CD8-positive, alpha-beta memory T cell (primary cell): ENCODE measurements around the gene CFAP20DC. TPM values are rescaled to one million over a fixed set of nuclear protein-coding genes. Genes with fewer than 3 reads are reported as not detected.
"Not testable (repeated sequence)": the region's sequence is repeated elsewhere in the genome, so short reads cannot be mapped to it uniquely, and the experiment has no call there.

Source experiments
- CTCF ChIA-PET: fragments of 350-600 bp; sonication (Branson Sonifier 250); formaldehyde crosslinking; loops from one replicate; lab custom pipeline; 2021; ENCODE audit warnings: antibody characterized with exemption; lab: Charles Lee
- POLR2A ChIA-PET: fragments of 350-600 bp; sonication (Branson Sonifier 250); formaldehyde crosslinking; loops from one replicate; lab custom pipeline; 2021; ENCODE audit warnings: antibody characterized with exemption; lab: Charles Lee
- DNase-seq, 5 donors: peaks; one replicate each; pipeline versions ENCODE4 v3.0.0 to v3.0.0-alpha.2; 2020 to 2022; ENCODE audit warnings: mixed read lengths in 1 of 5
- H3K27ac ChIP-seq: one replicate; pipeline ENCODE4 v1.7.0; 2013; ENCODE audit warnings: low read depth, mild to moderate bottlenecking, low read length, moderate library complexity
- H3K27me3 ChIP-seq: 2 replicates; pipeline ENCODE4 v1.7.0; 2013; ENCODE audit warnings: low read length, mild to moderate bottlenecking; ENCODE audit not compliant: insufficient read depth, poor library complexity, severe bottlenecking
- H3K36me3 ChIP-seq: 2 replicates; pipeline ENCODE4 v1.7.0; 2013; ENCODE audit warnings: mild to moderate bottlenecking, low read length, moderate library complexity; ENCODE audit not compliant: insufficient read depth
- H3K4me1 ChIP-seq: 2 replicates; pipeline ENCODE4 v1.7.0; 2013; ENCODE audit warnings: mild to moderate bottlenecking, low read length, moderate library complexity; ENCODE audit not compliant: insufficient read depth
- H3K4me3 ChIP-seq: 2 replicates; pipeline ENCODE4 v1.7.0; 2013; ENCODE audit warnings: mild to moderate bottlenecking, low read length
- H3K9me3 ChIP-seq: 2 replicates; pipeline ENCODE4 v1.7.0; 2013; ENCODE audit warnings: mild to moderate bottlenecking, low read length
- H3K27ac Mint-ChIP-seq, 8 donors: one replicate each; pipeline ENCODE4 v1.8.0; 2020 to 2021; ENCODE audit warnings: mixed read lengths in 8 of 8, mild to moderate bottlenecking in 6 of 8, inconsistent platforms in 3 of 8, moderate library complexity in 3 of 8
- H3K27me3 Mint-ChIP-seq, 2 donors: one replicate each; pipeline ENCODE4 v1.8.0; 2020 to 2021; ENCODE audit warnings: mixed read lengths in 2 of 2, mild to moderate bottlenecking in 1 of 2, moderate library complexity in 1 of 2
- H3K36me3 Mint-ChIP-seq, 3 donors: one replicate each; pipeline ENCODE4 v1.8.0; 2020 to 2021; ENCODE audit warnings: mixed read lengths in 3 of 3, inconsistent platforms in 1 of 3, mild to moderate bottlenecking in 1 of 3
- H3K4me1 Mint-ChIP-seq, 3 donors: one replicate each; pipeline ENCODE4 v1.8.0; 2020 to 2021; ENCODE audit warnings: mixed read lengths in 3 of 3, inconsistent platforms in 1 of 3, mild to moderate bottlenecking in 1 of 3
- H3K4me3 Mint-ChIP-seq, 7 donors: one replicate each; pipeline ENCODE4 v1.8.0; 2020 to 2021; ENCODE audit warnings: mixed read lengths in 7 of 7, mild to moderate bottlenecking in 6 of 7, moderate library complexity in 4 of 7, inconsistent platforms in 2 of 7
- H3K9me3 Mint-ChIP-seq, 5 donors: one replicate each; pipeline ENCODE4 v1.8.0; 2020 to 2022; ENCODE audit warnings: mixed read lengths in 5 of 5, mild to moderate bottlenecking in 3 of 5, moderate library complexity in 2 of 5, inconsistent platforms in 1 of 5
- polyA plus RNA-seq: library from polyadenylated mRNA; unstranded; fragments of 300-500 nt; fragmentation: Illumina TruSeq; gene quantifications from one replicate; pipeline ENCODE4 v1.2.3, GENCODE V29; 2021
- total RNA-seq, 2 experiments: library from RNA; stranded (reverse); gene quantifications; one replicate each; pipeline ENCODE4 v1.2.3, GENCODE V29; 2021

The CFAP20DC gene
- total and polyA plus RNA-seq, 3 experiments from 2014 or later = 1.00 to 1.8 TPM; not detected in 1

GRCh38 chr3:58988041-58988440 is 61.8 kb downstream of the CFAP20DC start:
- POLR2A ChIA-PET = no interaction called here
- Histone ChIP-seq H3K4me3 (no peak overlapping the region), H3K9me3 (no peaks in the 10 kb centered on the region), H3K36me3 (no peaks in the 10 kb centered on the region), H3K4me1 (no peaks in the 10 kb centered on the region), H3K27ac (no peak overlapping the region), H3K27me3 (no peaks in the 10 kb centered on the region)
- Mint-ChIP-seq H3K9me3 (peaks cover 0 to 3% (median 0%) of the 10 kb centered on the region in 5 donors), H3K4me1 (no peaks in the 10 kb centered on the region), H3K4me3 (no peak overlapping the region), H3K27me3 (peaks cover 4% of the 10 kb centered on the region in 2 donors), H3K36me3 (no peaks in the 10 kb centered on the region), H3K27ac (no peak overlapping the region)
- DNase-seq = no peak
- CTCF ChIA-PET = no interaction called here

- Mint-ChIP-seq H3K27me3 (peaks cover 4% of the 10 kb centered on the region in 2 donors), H3K36me3 (no peaks in the 10 kb centered on the region), H3K4me3 (no peak overlapping the region), H3K27ac (no peak overlapping the region), H3K4me1 (no peaks in the 10 kb centered on the region), H3K9me3 (peaks cover 0 to 3% (median 0%) of the 10 kb centered on the region in 5 donors)
- CTCF ChIA-PET = interaction anchor here (1.0 to 1.2 kb wide), 2 partner anchors 11 to 18 kb away, joined by 3 read pairs; no protein-coding TSS in a partner anchor
- Histone ChIP-seq H3K27me3 (no peaks in the 10 kb centered on the region), H3K27ac (no peak overlapping the region), H3K9me3 (no peaks in the 10 kb centered on the region), H3K4me3 (no peak overlapping the region), H3K4me1 (no peaks in the 10 kb centered on the region), H3K36me3 (no peaks in the 10 kb centered on the region)
- DNase-seq = no peak
- POLR2A ChIA-PET = no interaction called here
Measured at GRCh38 chr3:58986654-58987053, 63.2 kb downstream of the CFAP20DC start.

- Histone ChIP-seq H3K4me1 (no peaks in the 10 kb centered on the region), H3K27ac (no peak overlapping the region), H3K9me3 (no peaks in the 10 kb centered on the region), H3K4me3 (no peak overlapping the region), H3K36me3 (no peaks in the 10 kb centered on the region), H3K27me3 (no peaks in the 10 kb centered on the region)
- ChIA-PET POLR2A (no interaction called here), CTCF (no interaction called here)
- DNase-seq = no peak
- Mint-ChIP-seq H3K4me3 (no peak overlapping the region), H3K4me1 (no peaks in the 10 kb centered on the region), H3K27ac (no peak overlapping the region), H3K27me3 (no peaks in the 10 kb centered on the region), H3K9me3 (peaks cover 0 to 4% (median 0%) of the 10 kb centered on the region in 5 donors), H3K36me3 (no peaks in the 10 kb centered on the region)
Measured at GRCh38 chr3:58979840-58980239, 70.0 kb downstream of the CFAP20DC start.

GRCh38 chr3:58973796-58974195 is 76.0 kb downstream of the CFAP20DC start:
- DNase-seq = no peak
- Histone ChIP-seq H3K4me3 (no peak overlapping the region), H3K27me3 (no peaks in the 10 kb centered on the region), H3K4me1 (no peaks in the 10 kb centered on the region), H3K9me3 (no peaks in the 10 kb centered on the region), H3K27ac (no peak overlapping the region), H3K36me3 (no peaks in the 10 kb centered on the region)
- POLR2A ChIA-PET = no interaction called here
- no peaks in the 10 kb centered on the region for H3K27me3 Mint-ChIP-seq
- no peaks in the 10 kb centered on the region for H3K36me3 Mint-ChIP-seq
- no peak overlapping the region for H3K4me3 Mint-ChIP-seq
- H3K27ac Mint-ChIP-seq = no peak overlapping the region
- H3K9me3 Mint-ChIP-seq = peaks cover 0 to 4% (median 0%) of the 10 kb centered on the region in 5 donors
- CTCF ChIA-PET = no interaction called here
- H3K4me1 Mint-ChIP-seq = no peaks in the 10 kb centered on the region

GRCh38 chr3:58967866-58968265 is 82.0 kb downstream of the CFAP20DC start:
- H3K4me3 ChIP-seq, H3K27ac ChIP-seq, CTCF ChIA-PET, H3K4me1 Mint-ChIP-seq, H3K4me1 ChIP-seq, POLR2A ChIA-PET, H3K4me3 Mint-ChIP-seq, H3K27ac Mint-ChIP-seq, H3K27me3 Mint-ChIP-seq, H3K36me3 ChIP-seq, H3K27me3 ChIP-seq, DNase-seq, H3K9me3 Mint-ChIP-seq, H3K9me3 ChIP-seq, H3K36me3 Mint-ChIP-seq: not testable (repeated sequence)

GRCh38 chr3:58965865-58966264 is 84.0 kb downstream of the CFAP20DC start:
- H3K27ac ChIP-seq = no peak overlapping the region
- H3K36me3 Mint-ChIP-seq = no peaks in the 10 kb centered on the region
- ChIA-PET POLR2A (no interaction called here), CTCF (no interaction called here)
- no peaks in the 10 kb centered on the region for H3K27me3 ChIP-seq
- H3K4me3 Mint-ChIP-seq = no peak overlapping the region
- DNase-seq = no peak
- no peaks in the 10 kb centered on the region for H3K9me3 ChIP-seq
- H3K4me1 ChIP-seq = no peaks in the 10 kb centered on the region
- no peaks in the 10 kb centered on the region for H3K27me3 Mint-ChIP-seq
- no peak overlapping the region for H3K27ac Mint-ChIP-seq
- no peak overlapping the region for H3K4me3 ChIP-seq
- peaks cover 0 to 3% (median 0%) of the 10 kb centered on the region in 5 donors for H3K9me3 Mint-ChIP-seq
- H3K36me3 ChIP-seq = no peaks in the 10 kb centered on the region
- H3K4me1 Mint-ChIP-seq = no peaks in the 10 kb centered on the region

- no peaks in the 10 kb centered on the region for H3K36me3 Mint-ChIP-seq
- POLR2A ChIA-PET = no interaction called here
- H3K27me3 ChIP-seq = no peaks in the 10 kb centered on the region
- no peak for DNase-seq
- no peak overlapping the region for H3K4me3 Mint-ChIP-seq
- H3K9me3 ChIP-seq = no peaks in the 10 kb centered on the region
- no peaks in the 10 kb centered on the region for H3K27me3 Mint-ChIP-seq
- no peaks in the 10 kb centered on the region for H3K4me1 ChIP-seq
- CTCF ChIA-PET = no interaction called here
- H3K36me3 ChIP-seq = no peaks in the 10 kb centered on the region
- H3K9me3 Mint-ChIP-seq = peaks cover 0 to 3% (median 0%) of the 10 kb centered on the region in 5 donors
- no peak overlapping the region for H3K4me3 ChIP-seq
- H3K27ac ChIP-seq = no peak overlapping the region
- no peaks in the 10 kb centered on the region for H3K4me1 Mint-ChIP-seq
- H3K27ac Mint-ChIP-seq = no peak overlapping the region
Measured at GRCh38 chr3:58963928-58964503, 85.8 kb downstream of the CFAP20DC start.

GRCh38 chr3:58962816-58963215 is 87.0 kb downstream of the CFAP20DC start:
- no peak overlapping the region for H3K4me3 Mint-ChIP-seq
- H3K36me3 Mint-ChIP-seq = no peaks in the 10 kb centered on the region

More at GRCh38 chr3:58962816-58963215, 87.0 kb downstream of the CFAP20DC start:
- H3K4me1 Mint-ChIP-seq = no peaks in the 10 kb centered on the region
- H3K27ac Mint-ChIP-seq = no peak overlapping the region
- H3K36me3 ChIP-seq = no peaks in the 10 kb centered on the region
- H3K27me3 ChIP-seq = no peaks in the 10 kb centered on the region
- H3K4me1 ChIP-seq = no peaks in the 10 kb centered on the region
- CTCF ChIA-PET = no interaction called here
- H3K4me3 ChIP-seq = no peak overlapping the region
- H3K9me3 Mint-ChIP-seq = peaks cover 0 to 1% (median 0%) of the 10 kb centered on the region in 5 donors
- no peak for DNase-seq
- POLR2A ChIA-PET = no interaction called here
- no peaks in the 10 kb centered on the region for H3K9me3 ChIP-seq
- no peaks in the 10 kb centered on the region for H3K27me3 Mint-ChIP-seq
- no peak overlapping the region for H3K27ac ChIP-seq
